HCT116 (cell line): Measurements from ENCODE around the gene MVB12A. TPM values are rescaled to one million over a fixed set of nuclear protein-coding genes. Genes with fewer than 3 reads are reported as not detected.

ENCODE experiments used
- ATAC-seq: fragments of 200-7000 bp; cut with Tn5 transposase; 2 replicates; pipeline ENCODE4 v1.9.1; 2020; ENCODE audit warnings: mild to moderate bottlenecking, moderate library complexity
- BruUV-seq: library from RNA; stranded (reverse); fragments of 400-500 nt; replicated peaks from 2 replicates; lab custom pipeline; 2021; lab: Mats Ljungman, UMichigan
- CTCF ChIA-PET: fragments of 300-600 bp; sonication (Branson Sonifier 250); formaldehyde crosslinking; loops from one replicate; lab custom pipeline; 2021; ENCODE audit warnings: antibody characterized with exemption; lab: Charles Lee
- POLR2A ChIA-PET: fragments of 300-600, 350-600 bp; sonication (Branson Sonifier 250); formaldehyde crosslinking; loops from one replicate; lab custom pipeline; 2021; ENCODE audit warnings: antibody characterized with exemption; lab: Charles Lee
- RAD21 ChIA-PET, 2 experiments: fragments of 300-600 bp; sonication (Branson Sonifier 250); formaldehyde crosslinking; loops; one replicate each; lab custom pipeline; 2023; ENCODE audit warnings: low total read pairs in 2 of 2; ENCODE audit not compliant: uncharacterized antibody in 2 of 2, unreplicated experiment in 2 of 2, low non-redundant PET in 1 of 2; lab: Charles Lee
- DNase-seq: peaks from one replicate; pipeline ENCODE4 v3.0.0-alpha.2; 2010; ENCODE audit warnings: low read depth, low spot score
- H2AFZ ChIP-seq: fragments of 200-600 bp; shearing (Covaris generic), sonication (generic); 2 replicates; pipeline ENCODE4 v1.6.1; 2017; ENCODE audit warnings: low read depth, mixed run types, mixed read lengths, antibody characterized with exemption, low read length; ENCODE audit not compliant: poor library complexity, severe bottlenecking
- H3K27ac ChIP-seq: 2 replicates; pipeline ENCODE4 v1.5.1; 2012; ENCODE audit warnings: low read depth, low read length
- H3K27me3 ChIP-seq: fragments of 200-600 bp; sonication (generic); 2 replicates; pipeline ENCODE4 v1.6.1; 2016; ENCODE audit warnings: mixed run types, low read length, mixed read lengths; ENCODE audit not compliant: insufficient read depth
- H3K36me3 ChIP-seq, 2 experiments: fragments of 200-500 bp in 1 of 2; fragments of 200-600 bp in 1 of 2; sonication (Bioruptor generic) in 1 of 2; sonication (generic) in 1 of 2; 2 replicates each; pipeline versions ENCODE4 v1.5.1 to v1.6.1; 2014 to 2016; ENCODE audit warnings: low read length in 2 of 2, inconsistent platforms in 1 of 2, mixed read lengths in 1 of 2, mixed run types in 1 of 2; ENCODE audit not compliant: insufficient read depth in 2 of 2, control insufficient read depth in 1 of 2
- H3K4me1 ChIP-seq, 2 experiments: fragments of 200-600 bp in 1 of 2; sonication (generic) in 1 of 2; 2 replicates each; pipeline versions ENCODE4 v1.5.1 to v1.6.1; 2012 to 2017; ENCODE audit warnings: low read length in 2 of 2, inconsistent platforms in 1 of 2, mild to moderate bottlenecking in 1 of 2, mixed read lengths in 1 of 2, mixed run types in 1 of 2, moderate library complexity in 1 of 2; ENCODE audit not compliant: insufficient read depth in 2 of 2, control insufficient read depth in 1 of 2
- H3K4me2 ChIP-seq: fragments of 200-600 bp; sonication (generic); 2 replicates; pipeline ENCODE4 v1.6.1; 2017; ENCODE audit warnings: mixed run types, low read length, mixed read lengths
- H3K4me3 ChIP-seq, 2 experiments: fragments of 200-600 bp in 1 of 2; sonication (generic) in 1 of 2; replicated peaks in 1 of 2; 2 replicates each; pipeline ENCODE4 v1.5.1; 2011 to 2016; ENCODE audit warnings: low read length in 2 of 2, control low read depth in 1 of 2, low read depth in 1 of 2, mild to moderate bottlenecking in 1 of 2, mixed read lengths in 1 of 2, mixed run types in 1 of 2
- H3K79me2 ChIP-seq: fragments of 200-600 bp; sonication (generic); 2 replicates; pipeline ENCODE4 v1.6.1; 2017; ENCODE audit warnings: mild to moderate bottlenecking, mixed run types, low read length, moderate library complexity, mixed read lengths; ENCODE audit not compliant: insufficient read depth
- H3K9ac ChIP-seq: fragments of 200-600 bp; sonication (generic); 2 replicates; pipeline ENCODE4 v1.6.1; 2016; ENCODE audit warnings: low read length, mixed read lengths
- H3K9me2 ChIP-seq: fragments of 200-600 bp; sonication (generic), shearing (Covaris generic); 2 replicates; pipeline ENCODE4 v1.6.1; 2017; ENCODE audit warnings: mixed run types, mild to moderate bottlenecking, moderate library complexity; ENCODE audit not compliant: insufficient read depth
- H3K9me3 ChIP-seq, 2 experiments: fragments of 200-500 bp in 1 of 2; fragments of 200-600 bp in 1 of 2; sonication (Bioruptor generic) in 1 of 2; sonication (generic) in 1 of 2; 2 replicates each; pipeline ENCODE4 v1.6.1; 2014 to 2017; ENCODE audit warnings: low read length in 2 of 2, mixed read lengths in 2 of 2, inconsistent platforms in 1 of 2, low read depth in 1 of 2, mild to moderate bottlenecking in 1 of 2, mixed run types in 1 of 2, moderate library complexity in 1 of 2; ENCODE audit not compliant: control insufficient read depth in 1 of 2, insufficient read depth in 1 of 2
- H4K20me1 ChIP-seq: fragments of 200-600 bp; sonication (generic), shearing (Covaris generic); 2 replicates; pipeline ENCODE4 v1.6.1; 2017; ENCODE audit warnings: mixed run types, mild to moderate bottlenecking, moderate library complexity; ENCODE audit not compliant: insufficient read depth
- CBX3 ChIP-seq: IDR thresholded peaks from 2 replicates; pipeline ENCODE4 v1.6.1; 2012; ENCODE audit warnings: low read depth
- CEBPB ChIP-seq: IDR thresholded peaks from 2 replicates; pipeline ENCODE4 v1.6.1; 2012; ENCODE audit warnings: low read depth
- EGR1 ChIP-seq: IDR thresholded peaks from 2 replicates; pipeline ENCODE4 v1.6.1; 2012; ENCODE audit warnings: low read depth
- ELF1 ChIP-seq: IDR thresholded peaks from 2 replicates; pipeline ENCODE4 v1.6.1; 2012; ENCODE audit warnings: low read depth, borderline replicate concordance
- EZH2 ChIP-seq: fragments of 200-600 bp; sonication (generic); IDR thresholded peaks from 2 replicates; pipeline ENCODE4 v1.6.1; 2017; ENCODE audit warnings: antibody characterized with exemption, mixed run types
- EZH2phosphoT487 ChIP-seq: fragments of 200-600 bp; IDR thresholded peaks from 2 replicates; pipeline ENCODE4 v1.6.1; 2018; ENCODE audit warnings: antibody characterized with exemption, borderline replicate concordance
- FOSL1 ChIP-seq: IDR thresholded peaks from 2 replicates; pipeline ENCODE4 v1.6.1; 2012; ENCODE audit warnings: low read depth
- JUND ChIP-seq: IDR thresholded peaks from 2 replicates; pipeline ENCODE4 v1.6.1; 2012
- POLR2A ChIP-seq: IDR thresholded peaks from 2 replicates; pipeline ENCODE4 v1.7.0; 2011; ENCODE audit warnings: borderline replicate concordance; ENCODE audit not compliant: insufficient read depth, insufficient read length; ENCODE audit errors: extremely low read depth
- SIN3A ChIP-seq: IDR thresholded peaks from 2 replicates; pipeline ENCODE4 v1.6.1; 2012; ENCODE audit warnings: low read depth
- YY1 ChIP-seq: IDR thresholded peaks from 2 replicates; pipeline ENCODE4 v1.6.1; 2011; ENCODE audit warnings: low read length, low read depth, moderate library complexity, mild to moderate bottlenecking; ENCODE audit not compliant: insufficient replicate concordance; ENCODE audit errors: extremely low read depth
- ZFX ChIP-seq: fragments of 450-650 bp; IDR thresholded peaks from 2 replicates; pipeline ENCODE4 v1.6.1; 2017
- ZNF274 ChIP-seq: fragments of 200-500 bp; sonication (Bioruptor generic); IDR thresholded peaks from 2 replicates; pipeline ENCODE4 v1.6.1; 2014; ENCODE audit warnings: mild to moderate bottlenecking, low read depth, low read length, inconsistent platforms
- intact Hi-C: fragments of 100-400 bp; cut with micrococcal nuclease; formaldehyde crosslinking; loops from 2 replicates; pipeline ENCODE4 v1.10.0; 2022
- total RNA-seq: library from RNA; stranded (reverse); gene quantifications from one replicate; pipeline ENCODE4 v1.2.1, GENCODE V29; 2021; ENCODE audit not compliant: unreplicated experiment
- TF ChIP-seq, protein P1 (sequence below), 3 experiments: fragments of 200-600 bp in 1 of 3; sonication (generic) in 1 of 3; IDR thresholded peaks in 2 of 3; conservative IDR thresholded peaks in 1 of 3; 2 replicates each; pipeline ENCODE4 v1.5.1; 2012 to 2017; ENCODE audit warnings: low read depth in 2 of 3, low read length in 2 of 3, antibody characterized with exemption in 1 of 3, borderline replicate concordance in 1 of 3, control low read depth in 1 of 3, mild to moderate bottlenecking in 1 of 3, mixed read lengths in 1 of 3, mixed run types in 1 of 3, moderate library complexity in 1 of 3; ENCODE audit not compliant: insufficient read depth in 1 of 3
- TF ChIP-seq, protein P2 (sequence below): IDR thresholded peaks from 2 replicates; pipeline ENCODE4 v1.6.1; 2012
- TF ChIP-seq, protein P3 (sequence below): IDR thresholded peaks from 2 replicates; pipeline ENCODE4 v1.6.1; 2012

MVB12A gene
- total RNA-seq, 1 experiment from 2014 or later, result 91.7 TPM

DNA sequence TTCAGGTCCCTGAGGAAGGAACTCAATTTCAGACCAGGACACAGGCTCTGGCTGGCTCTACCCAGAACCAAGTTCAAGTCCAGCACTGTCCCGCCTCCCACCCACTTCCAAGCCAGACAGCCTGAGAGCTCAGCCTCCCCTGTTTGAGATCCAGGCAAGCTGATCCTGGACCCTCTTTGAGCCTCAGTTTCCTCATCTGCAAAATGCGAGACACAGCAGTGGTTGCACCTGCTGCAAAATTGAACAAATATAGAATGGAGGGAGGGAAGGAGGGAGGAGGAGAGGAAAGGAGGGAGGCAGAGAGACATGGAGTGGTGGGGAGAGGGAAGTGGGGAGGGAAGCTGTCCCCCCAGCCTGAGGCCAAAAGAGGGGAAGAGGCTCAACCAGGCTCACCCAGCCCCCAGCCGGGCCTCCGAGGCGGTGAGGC lies 27.9 kb downstream of the MVB12A start:
- no peaks in the 10 kb centered on the region for H3K27me3 ChIP-seq
- H3K9ac ChIP-seq, result peak overlapping the region; percentile 71
- H4K20me1 ChIP-seq, result no peaks in the 10 kb centered on the region
- ChIA-PET POLR2A (no interaction called here), RAD21 (no interaction called here), CTCF (interaction anchor here (0.9 to 1.3 kb wide), 2 partner anchors 28 to 155 kb away, joined by 3 to 4 read pairs; partner anchors contain the start of gene MVB12A)
- H3K9me2 ChIP-seq, result no peaks in the 10 kb centered on the region
- no peaks in the 10 kb centered on the region for H3K36me3 ChIP-seq
- TF ChIP-seq FOSL1 (no peak), JUND (no peak), ZFX (no peak), CEBPB (no peak), EZH2 (no peak), EZH2phosphoT487 (no peak), ELF1 (no peak), CBX3 (no peak), EGR1 (no peak), ZNF274 (no peak), YY1 (no peak), SIN3A (no peak), POLR2A (no peak)
- TF ChIP-seq, protein P1, sequence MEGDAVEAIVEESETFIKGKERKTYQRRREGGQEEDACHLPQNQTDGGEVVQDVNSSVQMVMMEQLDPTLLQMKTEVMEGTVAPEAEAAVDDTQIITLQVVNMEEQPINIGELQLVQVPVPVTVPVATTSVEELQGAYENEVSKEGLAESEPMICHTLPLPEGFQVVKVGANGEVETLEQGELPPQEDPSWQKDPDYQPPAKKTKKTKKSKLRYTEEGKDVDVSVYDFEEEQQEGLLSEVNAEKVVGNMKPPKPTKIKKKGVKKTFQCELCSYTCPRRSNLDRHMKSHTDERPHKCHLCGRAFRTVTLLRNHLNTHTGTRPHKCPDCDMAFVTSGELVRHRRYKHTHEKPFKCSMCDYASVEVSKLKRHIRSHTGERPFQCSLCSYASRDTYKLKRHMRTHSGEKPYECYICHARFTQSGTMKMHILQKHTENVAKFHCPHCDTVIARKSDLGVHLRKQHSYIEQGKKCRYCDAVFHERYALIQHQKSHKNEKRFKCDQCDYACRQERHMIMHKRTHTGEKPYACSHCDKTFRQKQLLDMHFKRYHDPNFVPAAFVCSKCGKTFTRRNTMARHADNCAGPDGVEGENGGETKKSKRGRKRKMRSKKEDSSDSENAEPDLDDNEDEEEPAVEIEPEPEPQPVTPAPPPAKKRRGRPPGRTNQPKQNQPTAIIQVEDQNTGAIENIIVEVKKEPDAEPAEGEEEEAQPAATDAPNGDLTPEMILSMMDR (IDR thresholded peaks at IDR 0.05 in 2 of 3, conservative IDR thresholded peaks at IDR 0.05 in 1 of 3; ENCODE audit: borderline replicate concordance in 1 of 3, insufficient read depth in 1 of 3, low read depth in 2 of 3, low read length in 2 of 3), result no peak
- TF ChIP-seq, protein P2, sequence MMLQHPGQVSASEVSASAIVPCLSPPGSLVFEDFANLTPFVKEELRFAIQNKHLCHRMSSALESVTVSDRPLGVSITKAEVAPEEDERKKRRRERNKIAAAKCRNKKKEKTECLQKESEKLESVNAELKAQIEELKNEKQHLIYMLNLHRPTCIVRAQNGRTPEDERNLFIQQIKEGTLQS, result no peak
- TF ChIP-seq, protein P3, sequence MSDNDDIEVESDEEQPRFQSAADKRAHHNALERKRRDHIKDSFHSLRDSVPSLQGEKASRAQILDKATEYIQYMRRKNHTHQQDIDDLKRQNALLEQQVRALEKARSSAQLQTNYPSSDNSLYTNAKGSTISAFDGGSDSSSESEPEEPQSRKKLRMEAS, result no peak
- no TSS peak for BruUV-seq
- no peaks in the 10 kb centered on the region for H3K79me2 ChIP-seq
- no peak for DNase-seq
- peaks cover 24 to 43% of the 10 kb centered on the region in 2 experiments for H3K4me1 ChIP-seq
- no peak overlapping the region for H2AFZ ChIP-seq
- ATAC-seq, result no peak
- no peaks in the 10 kb centered on the region for H3K9me3 ChIP-seq
- peak overlapping the region; percentile 68; the same call in 1 of the 2 replicates for H3K27ac ChIP-seq
- H3K4me2 ChIP-seq, result peak overlapping the region; percentile 91
- intact Hi-C loops, result no loop called here
- peak overlapping the region; percentile 56 to 70 for H3K4me3 ChIP-seq
